GM12873 (cell line): ENCODE data around the gene HDAC4.

Experiments
- CTCF ChIP-seq: IDR thresholded peaks from 2 replicates; pipeline ENCODE4 v1.5.1; 2012; ENCODE audit warnings: low read depth, mild to moderate bottlenecking, moderate library complexity, low read length, control low read depth; ENCODE audit not compliant: insufficient read depth; ENCODE audit errors: missing control alignments

Gene HDAC4

GRCh38 chr2:239328351-239329191 lies 72.2 kb downstream of the HDAC4 start:
- no peak for TF ChIP-seq CTCF

GRCh38 chr2:239327536-239328350 lies 73.1 kb downstream of the HDAC4 start:
- TF ChIP-seq CTCF: no peak

- TF ChIP-seq CTCF: no peak
Observed at GRCh38 chr2:239326831-239327535, 73.8 kb downstream of the HDAC4 start.

- no peak for TF ChIP-seq CTCF
Observed at GRCh38 chr2:239324456-239324855, 76.4 kb downstream of the HDAC4 start.

GRCh38 chr2:239323447-239323846 lies 77.4 kb downstream of the HDAC4 start:
- no peak for TF ChIP-seq CTCF

GRCh38 chr2:239322416-239323086 lies 78.3 kb downstream of the HDAC4 start:
- TF ChIP-seq CTCF: no peak
